GM19193 (cell line): ENCODE data around the gene HDAC8.

Source experiments
- POLR2A ChIP-seq: IDR thresholded peaks from 4 replicates; pipeline ENCODE4 v1.6.1; 2011; ENCODE audit not compliant: insufficient read depth, insufficient read length; ENCODE audit errors: extremely low read depth

Gene HDAC8

GRCh38 chrX:72554448-72555140 lies 18.0 kb downstream of the HDAC8 start:
- no peak for TF ChIP-seq POLR2A

- no peak for TF ChIP-seq POLR2A
These were observed 26.7 kb downstream of the HDAC8 start for GRCh38 chrX:72545990-72546389.

DNA sequence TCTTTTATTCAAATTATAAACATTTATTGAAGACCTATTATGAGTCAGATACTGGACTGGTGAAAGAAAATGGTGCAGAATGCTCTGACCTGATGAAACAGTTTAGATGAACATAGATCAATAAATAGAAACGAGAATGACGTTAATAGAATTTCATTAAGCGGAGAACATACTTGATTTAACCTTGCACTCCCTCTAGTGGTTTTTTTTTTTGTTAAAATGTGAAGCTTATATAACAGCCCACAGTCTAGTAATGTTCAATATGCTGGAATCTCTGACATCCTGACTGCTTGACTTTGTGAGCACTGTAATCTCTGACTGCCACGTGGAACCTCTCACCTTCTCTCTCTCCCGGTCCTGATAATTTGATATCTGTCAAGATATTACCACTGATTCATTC lies 32.3 kb downstream of the HDAC8 start:
- TF ChIP-seq POLR2A = no peak

GRCh38 chrX:72539822-72540221 lies 32.8 kb downstream of the HDAC8 start:
- TF ChIP-seq POLR2A = no peak

DNA sequence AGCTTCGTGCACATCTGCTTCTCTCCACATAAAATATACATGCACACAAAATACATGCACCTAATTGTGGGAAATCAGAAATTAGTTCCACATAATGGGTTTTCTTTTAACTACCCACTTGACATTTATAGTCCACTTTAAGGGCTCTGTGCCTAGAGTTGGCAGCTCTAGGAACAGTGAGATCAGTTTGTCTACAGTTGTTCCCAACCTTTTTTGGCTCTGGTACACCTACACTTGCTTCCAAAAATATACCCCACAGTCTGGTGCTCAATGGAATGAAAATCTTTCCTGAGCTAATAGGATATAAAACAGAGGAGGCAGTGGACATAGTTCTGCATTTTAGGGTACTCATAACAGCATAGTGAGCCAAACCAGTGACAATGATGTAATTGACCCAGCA lies 36.1 kb downstream of the HDAC8 start:
- no peak for TF ChIP-seq POLR2A

GRCh38 chrX:72532366-72532765 lies 40.3 kb downstream of the HDAC8 start:
- no peak for TF ChIP-seq POLR2A

DNA sequence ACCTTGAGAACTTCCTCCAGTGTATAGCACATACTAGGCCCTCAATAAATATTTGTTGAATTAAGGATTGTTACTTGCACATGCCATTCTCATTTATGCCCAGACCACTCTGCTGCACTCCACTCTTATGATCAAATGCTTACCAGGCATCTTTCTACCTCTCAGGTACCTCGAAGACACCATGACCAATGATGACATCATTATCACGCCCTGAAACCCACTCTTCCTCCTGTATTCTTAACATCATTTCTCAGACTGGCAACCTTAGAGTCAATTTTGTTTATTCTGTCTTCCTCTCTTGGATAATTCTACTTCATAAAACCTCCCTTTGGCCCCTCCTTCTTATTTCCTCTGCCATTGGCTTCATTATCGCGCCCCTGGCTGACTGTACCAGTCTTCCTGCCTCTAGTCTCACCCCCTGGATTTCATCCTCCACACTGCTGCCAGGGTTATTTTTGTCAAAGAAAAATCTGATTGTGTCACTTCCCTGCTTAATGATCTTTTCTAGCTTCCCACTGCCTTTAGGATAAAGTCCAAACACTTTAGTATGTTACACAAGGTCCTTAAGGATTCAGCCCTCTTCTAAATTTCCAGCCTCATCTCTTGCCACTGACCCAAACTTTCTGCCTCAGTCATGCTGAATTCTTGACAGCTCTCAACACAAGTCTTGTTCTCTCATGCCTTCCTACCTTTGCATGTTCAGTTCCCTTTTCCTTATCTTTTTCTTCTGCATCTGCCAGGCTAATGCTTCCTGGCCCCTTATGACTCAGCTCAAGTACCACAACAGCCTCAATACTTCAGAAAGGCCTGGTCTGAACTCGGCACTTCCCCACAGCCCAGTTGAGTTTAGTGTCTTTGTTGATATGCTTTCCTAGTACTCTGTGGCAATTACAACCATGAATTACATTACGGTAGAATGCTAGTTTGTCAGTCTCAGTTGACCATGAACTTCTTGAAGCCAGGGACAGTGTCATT lies 45.8 kb downstream of the HDAC8 start:
- no peak for TF ChIP-seq POLR2A

- TF ChIP-seq POLR2A = no peak
These were observed 73.9 kb downstream of the HDAC8 start for GRCh38 chrX:72498782-72499181.

- no peak for TF ChIP-seq POLR2A
These were observed 77.6 kb downstream of the HDAC8 start for GRCh38 chrX:72495046-72495445.

DNA sequence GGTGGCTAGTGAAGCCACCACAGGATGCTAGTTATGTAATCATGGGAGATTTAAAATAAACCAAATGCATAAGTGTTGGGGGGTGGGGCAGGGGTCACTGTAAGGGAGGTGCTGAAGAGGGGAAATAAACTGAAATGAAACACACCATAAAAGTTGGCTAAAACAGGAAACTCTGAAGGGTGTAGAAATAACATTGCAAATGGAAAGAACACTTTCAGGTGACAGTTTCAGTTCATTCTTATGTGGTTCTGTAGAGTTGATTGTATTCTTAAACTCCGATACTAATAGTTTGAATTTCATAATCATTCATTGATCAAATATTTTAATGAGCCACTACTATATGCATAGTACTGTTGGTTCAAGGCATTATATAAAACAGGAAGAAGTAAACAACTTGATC lies 80.1 kb downstream of the HDAC8 start:
- TF ChIP-seq POLR2A = no peak

GRCh38 chrX:72487661-72488060 lies 85.0 kb downstream of the HDAC8 start:
- TF ChIP-seq POLR2A = no peak

GRCh38 chrX:72479324-72480274 lies 93.0 kb downstream of the HDAC8 start:
- TF ChIP-seq POLR2A = no peak

DNA sequence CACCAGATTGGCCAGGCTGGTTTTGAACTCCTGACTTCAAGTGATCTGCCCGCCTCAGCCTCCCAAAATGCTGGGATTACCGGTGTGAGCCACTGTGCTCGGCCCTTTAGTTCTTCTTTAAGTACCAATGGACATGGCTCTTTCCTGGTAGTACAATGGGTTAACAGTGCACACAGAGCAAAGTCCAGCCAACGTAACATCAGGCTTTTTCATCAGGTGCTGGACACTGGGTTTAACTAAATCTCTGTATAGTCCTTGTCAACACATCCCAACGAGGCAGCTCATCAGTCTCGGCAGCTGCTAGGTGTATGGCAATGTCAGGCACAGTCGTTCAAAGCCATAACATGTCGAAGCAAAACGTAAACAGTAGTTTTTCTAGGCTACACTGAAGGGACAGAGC lies 93.8 kb downstream of the HDAC8 start:
- no peak for TF ChIP-seq POLR2A

- no peak for TF ChIP-seq POLR2A
These were observed 94.3 kb downstream of the HDAC8 start for GRCh38 chrX:72478351-72478750.

GRCh38 chrX:72477781-72478181 lies 94.9 kb downstream of the HDAC8 start:
- no peak for TF ChIP-seq POLR2A

DNA sequence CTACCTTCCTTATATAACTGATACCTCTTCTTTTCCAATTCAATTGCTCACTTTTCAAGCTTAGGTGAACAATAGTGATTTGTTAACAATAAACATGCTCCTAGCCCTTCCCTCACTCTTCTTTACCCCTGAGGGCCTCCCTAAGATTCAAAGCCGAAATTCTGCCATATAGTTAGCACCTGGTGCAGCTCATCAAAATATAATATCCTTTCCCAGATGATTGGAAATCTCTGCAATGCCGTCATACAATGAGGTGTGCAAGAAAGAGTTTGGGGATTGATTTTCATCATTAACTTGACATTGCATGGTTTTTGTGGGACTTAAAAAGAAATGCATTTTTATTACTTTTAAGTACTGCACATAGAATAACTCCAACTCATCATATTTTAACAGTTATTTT lies 95.3 kb downstream of the HDAC8 start:
- no peak for TF ChIP-seq POLR2A
